Activated CD4-positive, alpha-beta T cell treated with anti-CD3 and anti-CD28 coated beads, Interleukin-2, amount 50 U/mL, for 16 hours (primary cell): ENCODE measurements around the gene XPO6.

Source experiments
- DNase-seq: peaks from one replicate; pipeline ENCODE4 v3.0.0-alpha.2; 2020

The XPO6 gene

DNA sequence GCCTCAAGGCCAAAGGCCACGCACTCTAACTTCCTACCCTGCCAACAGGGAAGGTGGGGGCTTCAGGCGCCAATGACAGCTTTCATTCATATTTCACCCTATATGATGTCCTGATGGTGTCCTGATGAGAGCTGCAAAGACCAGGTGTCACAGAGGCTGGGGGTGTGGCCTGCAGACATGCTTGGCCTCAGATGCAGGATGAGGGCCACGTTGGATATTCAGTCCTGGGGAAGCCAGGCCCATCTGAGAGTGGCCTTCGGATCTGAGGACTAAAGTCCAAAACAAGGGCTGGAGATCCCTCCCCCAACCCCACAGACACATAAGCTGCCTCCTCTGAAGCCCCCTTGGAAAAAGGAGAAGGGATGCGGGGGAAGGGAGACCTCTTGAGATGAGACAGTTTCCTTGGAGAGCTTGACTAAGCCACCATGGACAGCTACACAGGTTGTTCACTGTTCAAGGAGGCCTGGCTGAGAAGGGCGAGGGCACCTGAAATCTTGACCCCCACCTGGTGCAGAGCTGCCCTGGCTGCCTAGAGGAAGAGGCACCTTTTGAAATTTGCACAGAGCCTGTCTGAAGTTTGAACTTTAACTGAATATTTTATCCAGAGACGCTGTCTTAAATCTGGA, 124.0 kb downstream of the XPO6 start:
- no peak for DNase-seq

DNA sequence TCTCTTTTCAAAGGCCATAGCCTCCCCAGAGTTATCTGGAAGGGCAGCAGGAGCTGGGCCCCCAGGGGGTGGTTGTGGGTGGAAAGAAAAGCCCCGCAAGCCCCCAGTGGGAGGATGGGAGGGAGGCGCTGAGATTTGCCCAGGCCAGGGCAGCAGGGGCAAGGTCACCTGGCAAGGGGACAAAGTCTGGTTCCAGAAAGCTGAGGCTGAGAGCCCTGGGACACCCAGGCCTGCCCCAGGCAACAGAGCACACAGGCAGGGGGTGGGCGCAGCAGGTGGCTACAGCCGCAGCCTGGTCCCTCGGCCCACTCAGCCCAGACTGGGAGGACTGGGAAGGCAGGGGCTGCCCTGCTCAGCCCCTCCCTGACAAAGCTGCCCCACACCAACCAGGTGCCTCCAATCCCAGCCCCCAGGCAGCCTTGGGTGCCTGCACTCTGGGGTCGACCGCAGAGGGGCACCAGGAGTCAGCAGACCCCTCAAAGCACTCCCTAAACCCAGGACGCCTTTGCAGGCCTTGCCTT, 124.6 kb downstream of the XPO6 start:
- no peak for DNase-seq

DNA sequence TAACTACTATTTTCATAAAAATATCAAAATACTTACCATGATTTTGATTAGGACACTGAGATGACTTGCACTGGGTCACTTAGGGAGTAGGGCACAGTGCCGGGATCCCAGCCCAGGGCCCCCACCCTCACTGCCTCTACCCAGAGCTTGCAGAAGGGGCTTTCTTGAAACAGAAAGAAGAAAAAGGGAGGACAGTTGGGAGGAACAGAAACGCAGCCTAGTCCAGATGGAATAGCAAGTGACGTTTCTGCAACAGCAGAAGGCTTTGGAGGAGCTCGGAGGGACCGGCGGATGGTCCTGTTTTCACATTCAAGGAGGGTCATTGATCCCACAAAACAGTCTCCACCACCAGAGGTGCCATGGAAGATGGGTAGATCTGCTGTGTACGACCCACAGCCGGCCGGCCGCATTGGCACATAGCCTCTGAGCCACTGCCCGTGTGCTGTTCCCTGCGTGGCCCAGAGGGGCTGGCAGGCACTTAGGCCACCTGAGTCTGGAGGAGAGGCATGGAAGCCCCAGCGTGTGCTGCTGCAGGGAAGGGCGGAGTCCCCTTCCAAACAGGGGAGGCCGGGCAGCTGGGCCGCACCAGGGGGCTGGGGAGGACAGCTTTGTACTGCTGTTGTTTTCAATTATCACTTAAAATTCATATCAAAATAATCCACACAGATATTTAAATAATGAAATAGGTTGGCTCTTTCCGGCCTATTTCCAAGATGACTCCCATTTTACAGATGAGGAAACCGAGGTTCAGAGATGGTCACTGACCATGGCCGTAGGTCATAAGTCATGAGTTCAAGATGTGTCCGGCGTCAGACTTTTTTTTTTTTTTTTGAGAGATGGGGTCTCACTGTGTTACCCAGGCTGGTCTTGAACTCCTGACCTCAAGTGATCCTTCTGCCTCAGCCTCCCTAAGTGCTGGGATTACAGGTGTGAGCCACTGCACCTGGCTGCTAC, 125.3 kb downstream of the XPO6 start:
- no peak for DNase-seq

DNA sequence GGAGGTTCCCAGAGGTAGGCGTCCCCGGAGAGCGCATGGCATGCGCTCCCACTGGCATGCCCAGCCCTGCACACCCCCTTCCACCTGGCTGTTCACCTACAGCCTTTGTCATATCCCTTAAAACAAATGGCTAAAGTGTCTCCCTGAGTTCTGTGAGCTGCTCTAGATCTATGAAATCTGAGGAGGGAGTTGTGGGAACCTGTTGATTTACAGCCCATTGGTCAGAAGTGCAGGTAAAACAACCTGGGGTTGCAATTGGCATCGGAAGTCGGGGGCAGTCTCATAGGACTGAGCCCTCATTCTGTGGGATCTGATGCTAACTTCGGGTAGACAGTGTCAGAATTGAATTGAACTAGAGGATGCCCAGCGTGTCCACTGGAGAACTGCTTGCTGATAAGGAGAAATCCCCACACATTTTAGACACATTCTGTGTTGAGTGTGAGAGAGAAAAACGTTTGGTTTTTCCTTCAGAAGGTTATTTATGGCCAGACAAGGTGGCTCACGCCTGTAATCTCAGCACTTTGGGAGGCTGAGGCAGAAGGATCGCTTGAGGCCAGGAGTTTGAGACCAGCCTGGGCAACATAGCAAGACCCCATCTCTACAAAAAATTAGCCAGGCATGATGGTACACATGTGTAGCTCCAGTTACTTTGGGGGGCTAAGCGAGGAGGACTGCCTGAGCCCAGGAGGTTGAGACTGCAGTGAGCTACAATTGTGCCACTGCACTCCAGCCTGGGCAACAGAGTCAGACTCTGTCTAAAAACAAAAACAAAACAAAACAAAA, 126.2 kb downstream of the XPO6 start:
- no peak for DNase-seq

DNA sequence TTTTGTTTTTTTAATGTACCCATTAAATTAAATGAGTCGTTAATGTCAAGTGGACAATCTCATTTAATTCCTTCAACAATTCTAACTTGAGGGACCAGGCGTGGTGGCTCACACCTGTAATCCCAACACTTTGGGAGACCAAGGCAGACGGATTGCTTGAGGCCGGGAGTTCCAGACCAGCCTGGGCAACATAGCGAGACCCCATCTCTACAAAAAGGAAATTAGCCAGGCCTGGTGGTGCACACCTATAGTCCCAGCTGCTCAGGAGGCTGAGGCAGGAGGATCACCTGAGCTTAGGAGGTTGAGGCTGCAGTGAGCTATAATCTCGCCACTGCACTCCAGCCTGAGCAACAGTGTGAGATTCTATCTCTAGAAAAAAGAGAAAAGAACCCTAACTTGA, 127.6 kb downstream of the XPO6 start:
- no peak for DNase-seq

DNA sequence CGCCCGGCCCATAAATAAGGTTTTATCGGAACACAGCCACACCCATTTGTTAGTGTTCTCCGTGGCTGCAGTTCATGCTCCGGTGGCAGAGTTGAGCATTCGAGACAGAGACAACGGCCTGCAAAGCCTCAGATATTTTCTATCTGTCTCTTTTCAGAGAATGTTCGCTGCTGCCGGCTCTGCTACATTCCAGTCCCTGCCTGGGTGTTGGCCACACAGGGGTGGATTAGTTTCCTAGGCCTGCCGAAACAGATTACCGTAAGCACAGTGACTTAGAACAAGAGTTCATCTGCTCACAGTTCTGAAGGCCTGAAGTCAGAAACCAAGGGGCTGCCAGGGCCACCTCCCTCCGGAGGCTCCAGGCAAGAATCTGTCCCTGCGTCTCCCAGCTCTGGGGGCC, 129.1 kb downstream of the XPO6 start:
- DNase-seq: no peak

DNA sequence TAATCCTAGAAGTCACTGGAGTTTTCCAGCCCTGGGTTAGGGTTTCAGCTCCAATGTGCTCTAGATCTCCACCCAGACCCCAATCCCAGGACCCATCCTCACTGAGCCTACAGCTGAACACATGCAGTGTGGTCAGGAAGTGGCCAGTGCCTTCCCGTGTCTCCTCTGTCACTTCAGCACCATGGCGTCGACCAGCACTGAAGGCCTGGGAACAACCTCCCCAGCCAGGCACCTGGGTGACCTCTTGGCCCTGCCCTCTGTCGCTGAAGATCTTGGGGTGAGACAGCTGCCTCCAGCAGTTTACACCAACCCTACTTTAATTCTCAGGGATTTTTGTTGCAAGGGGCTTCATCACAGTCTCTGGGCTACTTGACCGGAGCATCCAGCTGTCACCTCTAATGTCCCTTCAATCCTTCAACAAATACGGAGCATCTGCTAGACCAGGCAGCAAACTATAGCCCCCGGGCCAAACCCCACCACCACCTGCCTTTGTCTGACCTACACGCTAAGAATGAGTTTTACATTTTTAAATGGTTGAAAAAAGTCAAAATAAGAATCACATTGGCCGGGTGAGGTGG, 130.3 kb downstream of the XPO6 start:
- no peak for DNase-seq

DNA sequence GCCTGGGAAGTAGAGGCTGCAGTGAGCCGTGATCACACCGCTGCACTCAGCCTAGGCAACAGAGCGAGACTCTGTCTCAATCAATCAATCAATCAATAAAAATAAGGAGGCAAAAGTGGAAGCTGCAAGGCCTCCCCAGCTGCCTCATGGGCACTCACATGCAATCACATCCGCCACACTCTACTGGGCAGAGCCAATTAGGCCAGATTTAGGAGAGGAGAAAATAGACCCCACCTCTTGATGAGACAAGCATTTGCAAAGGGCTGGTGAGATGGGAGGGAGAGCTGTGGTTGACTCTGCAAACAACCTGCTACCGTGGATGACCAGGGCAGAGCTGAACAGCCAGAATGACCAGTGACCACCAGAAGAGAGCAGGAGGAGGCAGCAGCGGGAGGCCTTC, 133.5 kb downstream of the XPO6 start:
- DNase-seq: no peak

DNA sequence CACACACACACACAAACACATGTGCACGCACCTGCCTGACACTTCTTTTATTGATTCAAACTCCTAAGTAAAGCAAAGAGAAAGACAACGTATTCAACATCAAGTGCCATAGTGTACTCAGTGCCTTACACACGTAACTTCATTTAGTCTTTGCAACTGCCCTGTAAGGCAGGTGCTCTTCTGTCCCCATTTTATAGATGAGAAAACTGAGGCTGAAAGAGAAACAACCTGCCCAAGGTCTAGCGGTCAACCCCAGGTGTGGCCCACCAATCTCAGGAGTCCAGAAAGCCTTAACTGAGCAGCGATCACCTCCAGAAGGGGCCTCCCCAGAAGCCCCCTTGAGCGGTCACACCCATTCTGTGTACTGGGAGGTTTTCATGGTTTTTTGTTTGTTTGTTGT, 137.9 kb downstream of the XPO6 start:
- no peak for DNase-seq

DNA sequence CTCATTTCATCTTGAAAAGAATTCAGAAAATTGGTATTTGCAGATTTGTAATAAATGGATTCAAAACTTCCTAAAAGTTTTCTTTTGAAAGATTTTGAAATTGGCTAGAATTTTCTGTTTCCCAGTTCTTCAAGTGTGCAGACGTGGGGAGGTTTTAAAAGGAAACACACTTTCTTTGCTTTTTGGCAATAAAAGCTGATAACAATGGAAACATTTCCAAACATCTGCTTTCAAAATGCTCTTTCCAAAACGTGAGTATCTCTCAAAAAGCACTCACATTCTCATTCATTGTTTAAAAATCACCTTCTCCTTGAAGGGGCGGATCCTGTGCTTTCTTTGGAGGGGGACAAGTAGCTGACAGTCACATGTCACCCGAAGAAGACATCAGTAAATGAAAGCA, 139.7 kb downstream of the XPO6 start:
- no peak for DNase-seq

DNA sequence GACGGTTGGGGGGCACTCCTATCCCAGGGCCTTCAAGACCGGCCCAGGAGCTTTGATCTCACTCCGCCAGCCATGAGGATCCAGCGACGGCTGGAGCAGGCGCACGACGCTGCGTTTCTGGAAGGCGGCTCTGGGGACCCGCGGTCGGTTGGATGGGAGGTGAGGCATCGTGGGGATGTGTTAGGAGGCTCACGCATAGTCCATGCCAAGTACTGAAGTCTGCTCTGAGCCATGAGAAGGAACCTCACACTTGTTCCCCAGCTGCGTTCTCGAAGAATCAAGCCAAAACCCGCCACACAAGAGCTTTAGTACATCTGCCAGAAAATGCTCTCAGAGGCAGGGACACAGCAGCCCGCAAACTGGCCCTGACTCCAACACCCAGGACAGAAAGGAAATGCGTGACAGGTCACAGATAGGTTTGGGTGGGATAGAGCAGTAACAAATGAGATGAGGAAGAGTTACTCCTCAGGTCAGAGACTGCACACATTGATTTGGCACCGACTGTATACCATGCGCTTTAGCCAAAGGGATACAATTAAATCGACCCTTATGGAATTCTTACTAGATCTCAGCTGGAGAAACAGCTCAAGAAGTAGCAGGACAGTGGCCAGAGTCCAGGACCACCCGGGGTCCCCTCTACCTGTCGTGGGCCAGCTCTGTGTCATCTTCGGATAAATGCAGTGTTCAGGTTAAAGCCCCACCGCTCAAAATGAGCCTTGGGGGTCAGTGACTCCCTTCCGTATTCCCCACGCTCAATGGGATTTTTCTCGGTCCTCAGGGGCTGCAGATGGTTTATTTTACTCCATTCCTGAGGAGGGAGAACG, 141.6 kb downstream of the XPO6 start:
- no peak for DNase-seq

DNA sequence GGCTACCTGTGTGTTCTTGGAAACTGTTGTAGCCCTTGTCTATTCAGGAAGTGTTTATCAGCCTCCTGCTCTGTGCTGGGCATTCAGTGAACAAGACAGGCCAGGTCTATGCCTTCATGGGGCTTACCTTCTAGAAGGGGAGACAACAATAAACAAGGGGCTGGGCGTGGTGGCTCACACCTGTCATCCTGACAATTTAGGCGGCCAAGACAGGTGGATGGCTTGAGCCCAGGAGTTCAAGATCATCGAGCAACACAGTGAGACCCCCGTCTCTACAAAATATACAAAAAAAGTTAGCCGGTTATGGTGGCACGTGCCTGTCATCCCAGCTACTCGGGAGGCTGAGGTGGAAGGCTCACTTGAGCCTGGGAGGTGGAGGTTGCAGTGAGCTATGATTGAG, 142.8 kb downstream of the XPO6 start:
- no peak for DNase-seq

DNA sequence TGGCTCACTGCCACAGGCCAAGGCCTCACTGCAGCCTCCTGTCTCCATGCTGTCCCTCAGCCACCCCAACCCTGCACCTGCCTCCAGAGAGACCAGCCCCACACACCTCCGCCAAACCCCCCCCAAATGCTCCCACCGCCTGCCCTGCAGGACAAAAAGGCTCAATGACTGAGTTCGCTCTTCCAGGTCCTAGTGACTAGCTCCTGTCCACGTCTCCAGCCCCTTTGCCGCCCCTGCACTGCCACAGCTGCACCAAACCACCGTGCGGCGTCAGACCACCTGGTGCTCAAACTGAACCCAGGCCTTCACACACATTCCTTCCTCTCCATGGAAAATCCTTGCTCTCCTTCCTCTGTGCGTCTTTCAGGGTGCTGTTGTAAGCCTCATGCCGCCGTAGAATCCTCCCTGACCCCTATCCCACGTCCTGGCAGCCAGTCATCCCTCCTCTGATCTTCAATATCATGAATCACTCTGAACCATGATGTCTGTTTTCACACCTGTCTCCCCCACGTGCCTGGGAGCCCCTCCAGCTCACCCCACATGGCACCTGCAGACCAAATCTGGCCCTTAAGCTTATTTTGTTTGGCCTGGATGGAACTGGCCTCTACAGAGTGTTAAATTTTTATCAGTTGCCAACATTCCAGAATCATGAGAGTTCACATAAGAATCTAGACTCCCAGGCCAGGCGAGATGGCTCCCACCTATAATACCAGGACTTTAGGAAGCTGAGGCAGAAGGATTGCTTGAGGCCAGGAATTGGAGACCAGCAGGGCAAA, 144.0 kb downstream of the XPO6 start:
- no peak for DNase-seq

DNA sequence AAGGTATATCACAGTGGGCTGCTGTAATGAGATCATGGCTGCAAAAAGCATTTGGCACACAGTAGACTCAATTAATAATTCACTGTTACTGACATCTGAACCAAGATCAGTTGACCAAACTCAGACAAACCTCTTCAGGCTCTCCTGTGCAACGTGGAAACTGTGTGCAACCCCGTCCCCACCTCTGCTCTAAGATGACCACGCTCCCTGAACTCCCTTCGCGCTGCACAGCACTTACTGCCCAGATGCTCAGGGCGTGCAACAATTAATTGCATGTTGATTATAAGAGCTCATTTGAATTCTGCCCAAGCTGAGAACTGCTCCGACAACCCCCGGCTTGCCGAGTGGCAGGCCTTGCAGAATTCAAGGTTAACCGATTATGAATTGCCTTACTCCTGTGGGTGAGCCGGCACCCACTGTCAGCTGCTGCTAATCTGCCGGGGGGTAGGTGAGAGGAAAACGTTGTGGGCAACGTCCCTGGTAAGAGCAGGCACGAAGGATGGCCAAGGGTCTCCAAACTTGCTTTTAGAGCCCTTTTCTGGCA, 147.0 kb downstream of the XPO6 start:
- no peak for DNase-seq

DNA sequence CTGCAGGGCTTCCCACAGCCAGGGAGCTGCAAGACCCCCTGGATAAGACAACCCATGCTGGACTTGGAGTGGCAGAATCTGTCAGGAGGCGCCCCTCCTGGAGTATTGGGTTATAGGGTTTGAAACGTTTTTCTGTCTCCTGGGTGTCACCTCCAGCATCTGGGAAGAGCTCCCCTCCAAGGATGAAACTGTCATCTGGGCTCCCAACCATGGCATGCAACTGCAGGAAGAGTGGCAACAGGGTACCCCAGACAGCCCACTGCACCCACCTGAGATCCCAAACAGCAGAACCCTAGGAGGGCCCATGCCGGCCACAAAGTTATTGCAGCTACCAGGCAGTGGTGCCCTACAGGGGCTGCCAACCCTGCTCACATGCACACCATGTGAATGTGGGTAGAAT, 147.6 kb downstream of the XPO6 start:
- DNase-seq: no peak

DNA sequence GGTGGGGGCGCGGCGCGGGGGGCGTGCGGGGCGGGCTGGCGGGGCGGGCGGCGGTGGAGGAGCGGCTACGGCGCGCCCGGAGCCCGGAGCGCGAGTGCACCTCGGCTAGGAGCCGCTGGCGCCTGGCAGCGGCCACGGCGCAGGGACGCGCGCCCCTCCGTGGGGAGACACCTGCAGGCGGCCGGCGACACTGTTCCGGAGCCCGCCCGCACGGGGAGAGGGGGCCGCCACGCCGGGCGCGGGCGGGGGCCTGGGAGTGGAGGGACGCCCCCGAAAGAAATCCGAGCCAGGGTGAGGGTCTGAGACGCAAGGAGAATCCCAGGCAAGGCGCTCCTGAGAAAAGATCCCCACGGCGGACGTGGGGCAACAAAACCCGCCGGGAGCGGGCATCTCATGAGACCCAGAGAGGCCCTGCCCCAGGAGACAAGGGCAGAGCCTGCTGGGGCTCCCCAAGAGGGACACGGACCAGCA, 148.1 kb downstream of the XPO6 start, which contains the start of gene GSG1L:
GSG1L (minus strand) TSS at position 124 of the 471 bp plus-strand sequence. CDS start 290 bp downstream, outside the sequence.
- DNase-seq: no peak

DNA sequence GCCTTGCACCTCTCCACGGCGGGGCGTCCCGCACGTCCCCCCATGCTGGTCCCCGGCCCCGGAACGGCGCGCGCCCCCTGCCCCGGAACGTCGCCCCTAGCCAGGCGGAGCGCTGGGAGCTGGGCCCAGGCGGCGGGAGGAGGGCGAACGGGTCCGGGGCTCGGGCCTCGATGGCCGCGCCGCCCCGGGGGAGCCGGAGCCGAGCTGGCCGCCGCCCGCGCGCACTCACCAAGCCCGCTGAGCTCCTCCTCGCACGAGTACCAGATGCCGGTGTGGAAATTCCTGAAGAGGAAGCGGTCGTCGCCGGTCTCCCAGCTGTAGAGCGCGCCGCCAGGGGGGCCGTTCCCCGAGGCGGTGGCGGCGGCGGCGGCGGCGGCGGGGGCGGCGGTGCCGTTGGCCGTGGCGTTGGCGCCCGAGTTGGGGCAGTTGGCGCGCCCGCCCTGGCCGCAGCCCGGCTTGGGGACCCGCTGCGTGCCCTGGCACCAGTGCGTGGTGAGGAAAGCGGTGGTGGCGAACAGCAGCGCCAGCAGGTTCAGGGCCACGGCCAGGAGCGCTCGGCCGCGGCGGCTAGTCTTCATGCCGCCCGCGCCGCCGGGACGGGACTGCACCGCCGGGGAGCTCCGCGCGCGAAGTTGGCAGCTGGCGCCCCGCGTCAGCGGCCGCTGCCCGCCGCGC, 148.8 kb downstream of the XPO6 start:
- no peak for DNase-seq

DNA sequence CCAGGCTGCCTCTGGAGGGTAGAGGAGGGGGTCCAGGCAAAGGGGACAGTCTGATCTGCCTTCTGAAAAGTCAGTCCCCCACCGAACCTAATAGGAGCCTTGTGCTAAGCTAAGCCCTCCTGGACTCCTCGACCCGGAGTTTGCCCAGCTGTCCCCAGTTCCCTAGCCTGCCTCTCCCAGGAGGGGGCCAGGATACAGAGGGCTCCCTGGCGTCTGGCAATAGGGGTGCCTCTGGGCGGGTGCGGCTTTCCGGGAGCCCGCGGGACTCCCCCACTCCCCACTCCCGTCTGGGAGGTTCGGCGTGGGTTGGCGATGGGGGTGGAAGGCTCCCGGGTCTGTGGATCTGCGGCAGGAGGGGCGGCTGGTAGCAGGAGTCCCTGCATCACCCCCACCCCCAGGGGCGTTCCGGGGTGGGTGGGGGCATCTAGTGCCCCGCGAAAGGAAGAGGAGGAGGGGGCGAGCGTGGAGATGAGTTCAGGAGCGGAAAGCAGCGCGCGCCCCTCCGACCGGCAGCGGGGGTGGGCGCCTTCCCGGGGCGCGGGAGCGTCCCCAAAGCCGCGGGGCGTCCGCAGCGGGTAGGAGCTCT, 149.4 kb downstream of the XPO6 start:
- no peak for DNase-seq

DNA sequence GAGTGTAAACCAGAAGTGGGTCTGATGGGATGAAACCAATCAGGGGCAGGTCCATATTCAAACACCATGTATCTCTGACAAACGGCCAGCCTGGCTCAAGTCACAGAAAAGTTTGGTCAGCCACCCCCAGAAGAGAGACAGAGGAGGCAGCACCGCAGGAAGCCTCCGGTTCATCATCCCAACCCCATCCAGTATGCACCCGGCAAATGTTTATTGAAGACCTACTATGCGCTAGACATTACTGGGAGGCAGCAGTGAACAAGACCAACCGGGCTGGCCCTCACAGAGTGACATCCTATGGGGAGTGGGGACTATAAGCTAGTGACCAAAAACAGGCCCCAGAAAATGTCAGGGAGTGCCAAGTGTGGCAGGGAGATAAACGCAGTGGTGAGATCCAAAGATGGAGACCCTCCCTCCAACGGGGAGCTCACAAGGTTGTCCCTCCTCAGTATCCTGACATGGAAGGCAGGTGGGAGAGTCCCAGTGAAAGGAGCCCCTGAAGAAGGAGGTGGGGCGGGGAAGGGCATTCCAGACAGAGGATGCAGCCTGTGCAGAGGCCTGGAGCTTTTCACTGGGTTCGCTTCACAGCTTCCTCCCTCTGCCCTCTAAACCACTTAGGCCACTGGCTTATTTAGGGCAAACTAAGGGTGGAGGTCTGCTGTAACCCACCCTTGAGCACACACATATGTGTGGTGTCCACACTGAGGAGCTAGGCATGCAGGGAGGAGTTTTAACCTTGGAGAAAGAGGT, 150.2 kb downstream of the XPO6 start:
- no peak for DNase-seq
